Measurements from ENCODE around the gene MPRIP.
A peak's percentile ranks its signal among the peaks of the same experiment; 100 is the strongest.

The MPRIP gene

GRCh38 chr17:17032131-17032692, 10.0 kb upstream of the MPRIP start:
- DNase-seq: no peak

- no peak for DNase-seq
Observed at GRCh38 chr17:17033466-17033865, 8.8 kb upstream of the MPRIP start.

GRCh38 chr17:17034026-17034425, 8.2 kb upstream of the MPRIP start:
- DNase-seq: no peak

GRCh38 chr17:17034496-17035075, 7.7 kb upstream of the MPRIP start:
- DNase-seq: no peak

GRCh38 chr17:17035490-17035889, 6.8 kb upstream of the MPRIP start:
- no peak for DNase-seq

- no peak for DNase-seq
Observed at GRCh38 chr17:17035920-17036523, 6.2 kb upstream of the MPRIP start.

- DNase-seq: no peak
Observed at GRCh38 chr17:17036524-17036998, 5.7 kb upstream of the MPRIP start.

GRCh38 chr17:17039911-17040310, 2.3 kb upstream of the MPRIP start:
- no peak for DNase-seq

GRCh38 chr17:17041018-17041521, 1.2 kb upstream of the MPRIP start:
- DNase-seq: no peak

- peak; percentile 96 for DNase-seq
Observed at GRCh38 chr17:17041571-17042383, 480 bp upstream of the MPRIP start.

- DNase-seq: peak; percentile 7
Observed at GRCh38 chr17:17042851-17043460, 699 bp downstream of the MPRIP start.

GRCh38 chr17:17043461-17044271, 1.4 kb downstream of the MPRIP start:
- no peak for DNase-seq

- no peak for DNase-seq
Observed at GRCh38 chr17:17044846-17045561, 2.7 kb downstream of the MPRIP start.

- no peak for DNase-seq
Observed at GRCh38 chr17:17048106-17048505, 5.8 kb downstream of the MPRIP start.

- DNase-seq: no peak
Observed at GRCh38 chr17:17050346-17051345, 8.4 kb downstream of the MPRIP start.

GRCh38 chr17:17051380-17051779, 9.1 kb downstream of the MPRIP start:
- no peak for DNase-seq

GRCh38 chr17:17051791-17052461, 9.7 kb downstream of the MPRIP start:
- DNase-seq: no peak

- DNase-seq: no peak
Observed at GRCh38 chr17:17052462-17053221, 10.4 kb downstream of the MPRIP start.

All from T-helper 9 cell (primary cell).